GM21786 (cell line): ENCODE data around the gene GSK3A.

Experiments used
- ATAC-seq: cut with Tn5 transposase; IDR thresholded peaks from one replicate; pipeline ENCODE4 v1.9.1; 2021; ENCODE audit not compliant: unreplicated experiment

Gene GSK3A

GRCh38 chr19:42249769-42250168 lies 7.4 kb upstream of the GSK3A start:
- no peak for ATAC-seq

GRCh38 chr19:42249149-42249750 lies 6.8 kb upstream of the GSK3A start:
- ATAC-seq = no peak

- ATAC-seq = no peak
These were observed 6.1 kb upstream of the GSK3A start for GRCh38 chr19:42248270-42249148.

- ATAC-seq = no peak
These were observed 5.3 kb upstream of the GSK3A start for GRCh38 chr19:42247640-42248199.

GRCh38 chr19:42246922-42247639 lies 4.7 kb upstream of the GSK3A start:
- ATAC-seq = no peak

GRCh38 chr19:42246143-42246921 lies 3.9 kb upstream of the GSK3A start:
- ATAC-seq = no peak

GRCh38 chr19:42245231-42245630 lies 2.8 kb upstream of the GSK3A start:
- ATAC-seq = no peak

GRCh38 chr19:42244347-42245220 lies 2.2 kb upstream of the GSK3A start:
- no peak for ATAC-seq

GRCh38 chr19:42242069-42242511 lies 312 bp downstream of the GSK3A start:
- ATAC-seq = no peak

GRCh38 chr19:42241279-42241678 lies 1.1 kb downstream of the GSK3A start:
- ATAC-seq = no peak

- ATAC-seq = no peak
These were observed 2.7 kb downstream of the GSK3A start for GRCh38 chr19:42239544-42240220.

GRCh38 chr19:42235181-42235580 lies 7.2 kb downstream of the GSK3A start:
- ATAC-seq = no peak

- no peak for ATAC-seq
These were observed 8.0 kb downstream of the GSK3A start for GRCh38 chr19:42234364-42234763.

- no peak for ATAC-seq
These were observed 8.6 kb downstream of the GSK3A start for GRCh38 chr19:42233678-42234292.

GRCh38 chr19:42233106-42233505 lies 9.3 kb downstream of the GSK3A start:
- ATAC-seq = no peak

GRCh38 chr19:42232435-42232834 lies 10.0 kb downstream of the GSK3A start:
- no peak for ATAC-seq

GRCh38 chr19:42230571-42230970 lies 11.8 kb downstream of the GSK3A start:
- ATAC-seq = no peak

GRCh38 chr19:42229855-42230351 lies 12.5 kb downstream of the GSK3A start:
- ATAC-seq = no peak
